Trophoblast cell (in vitro differentiated cells and primary cell): ENCODE measurements around the gene COPA.

Source experiments
- DNase-seq, 2 donors: peaks; one replicate each; pipeline ENCODE4 v3.0.0-alpha.2; 2016
- H2AFZ ChIP-seq: 2 replicates; pipeline ENCODE4 v1.6.1; 2013; ENCODE audit warnings: low read length, moderate library complexity, mild to moderate bottlenecking; ENCODE audit not compliant: insufficient read depth, poor library complexity
- H2AK5ac ChIP-seq: 2 replicates; pipeline ENCODE4 v1.6.1; 2013; ENCODE audit warnings: mild to moderate bottlenecking, low read length
- H2BK120ac ChIP-seq: 2 replicates; pipeline ENCODE4 v1.6.1; 2013; ENCODE audit warnings: low read length, mild to moderate bottlenecking, moderate library complexity; ENCODE audit not compliant: insufficient read depth, poor library complexity
- H2BK12ac ChIP-seq: 2 replicates; pipeline ENCODE4 v1.6.1; 2013; ENCODE audit warnings: mild to moderate bottlenecking, low read length, moderate library complexity
- H2BK5ac ChIP-seq: 2 replicates; pipeline ENCODE4 v1.6.1; 2013; ENCODE audit warnings: low read length, low read depth, moderate library complexity, mild to moderate bottlenecking; ENCODE audit not compliant: poor library complexity
- H3K14ac ChIP-seq: 2 replicates; pipeline ENCODE4 v1.6.1; 2013; ENCODE audit warnings: mild to moderate bottlenecking, low read length
- H3K18ac ChIP-seq: 2 replicates; pipeline ENCODE4 v1.6.1; 2013; ENCODE audit warnings: mild to moderate bottlenecking, low read length
- H3K23ac ChIP-seq: 2 replicates; pipeline ENCODE4 v1.6.1; 2013; ENCODE audit warnings: low read length
- H3K27ac ChIP-seq: 2 replicates; pipeline ENCODE4 v1.5.1; 2013; ENCODE audit warnings: low read depth, mild to moderate bottlenecking, inconsistent platforms, low read length, moderate library complexity
- H3K27me3 ChIP-seq: 2 replicates; pipeline ENCODE4 v1.6.1; 2013; ENCODE audit warnings: inconsistent platforms, mild to moderate bottlenecking, low read length, moderate library complexity; ENCODE audit not compliant: insufficient read depth
- H3K36me3 ChIP-seq, 2 experiments: 1 replicate in 1 of 2; 2 replicates in 1 of 2; pipeline ENCODE4 v1.6.1; 2013; ENCODE audit warnings: low read length in 2 of 2, mild to moderate bottlenecking in 2 of 2, moderate library complexity in 1 of 2; ENCODE audit not compliant: insufficient read depth in 2 of 2, control insufficient read depth in 1 of 2
- H3K4ac ChIP-seq: 2 replicates; pipeline ENCODE4 v1.6.1; 2013; ENCODE audit warnings: low read depth, mild to moderate bottlenecking, low read length, moderate library complexity
- H3K4me1 ChIP-seq, 2 experiments: 1 replicate in 1 of 2; 2 replicates in 1 of 2; pipeline ENCODE4 v1.6.1; 2013; ENCODE audit warnings: low read length in 2 of 2, mild to moderate bottlenecking in 2 of 2, moderate library complexity in 1 of 2; ENCODE audit not compliant: insufficient read depth in 2 of 2, control insufficient read depth in 1 of 2
- H3K4me2 ChIP-seq: 2 replicates; pipeline ENCODE4 v1.6.1; 2013; ENCODE audit warnings: inconsistent platforms, mild to moderate bottlenecking, low read length, moderate library complexity
- H3K4me3 ChIP-seq: 2 replicates; pipeline ENCODE4 v1.5.1; 2013; ENCODE audit warnings: mild to moderate bottlenecking, low read depth, low read length, inconsistent platforms
- H3K79me1 ChIP-seq: one replicate; pipeline ENCODE4 v1.6.1; 2013; ENCODE audit warnings: low read length
- H3K79me2 ChIP-seq: 2 replicates; pipeline ENCODE4 v1.6.1; 2013; ENCODE audit warnings: low read length, mild to moderate bottlenecking; ENCODE audit not compliant: control insufficient read depth, insufficient read depth, poor library complexity
- H3K9ac ChIP-seq: 2 replicates; pipeline ENCODE4 v1.6.1; 2013; ENCODE audit warnings: mild to moderate bottlenecking, low read length
- H3K9me3 ChIP-seq: 2 replicates; pipeline ENCODE4 v1.6.1; 2013; ENCODE audit warnings: low read depth, mild to moderate bottlenecking, control low read depth, inconsistent platforms, low read length; ENCODE audit not compliant: insufficient read depth
- H4K12ac ChIP-seq: 2 replicates; pipeline ENCODE4 v1.6.1; 2013; ENCODE audit warnings: low read depth, mild to moderate bottlenecking, low read length, moderate library complexity
- H4K8ac ChIP-seq: 2 replicates; pipeline ENCODE4 v1.6.1; 2013; ENCODE audit warnings: low read depth, mild to moderate bottlenecking, low read length, moderate library complexity
- H4K91ac ChIP-seq: one replicate; pipeline ENCODE4 v1.6.1; 2013; ENCODE audit warnings: low read depth, mild to moderate bottlenecking, low read length, moderate library complexity
- WGBS: extraction: QIAGEN DNeasy Blood & Tissue Kit; methylation state at CpG from one replicate; pipeline ENCODE4 v1.1.7; 2013; ENCODE audit warnings: missing lambda C conversion rate; ENCODE audit not compliant: insufficient read length, insufficient coverage; ENCODE audit errors: extremely low coverage; 5-methylcytosine and 5-hydroxymethylcytosine counted together

Gene COPA

DNA sequence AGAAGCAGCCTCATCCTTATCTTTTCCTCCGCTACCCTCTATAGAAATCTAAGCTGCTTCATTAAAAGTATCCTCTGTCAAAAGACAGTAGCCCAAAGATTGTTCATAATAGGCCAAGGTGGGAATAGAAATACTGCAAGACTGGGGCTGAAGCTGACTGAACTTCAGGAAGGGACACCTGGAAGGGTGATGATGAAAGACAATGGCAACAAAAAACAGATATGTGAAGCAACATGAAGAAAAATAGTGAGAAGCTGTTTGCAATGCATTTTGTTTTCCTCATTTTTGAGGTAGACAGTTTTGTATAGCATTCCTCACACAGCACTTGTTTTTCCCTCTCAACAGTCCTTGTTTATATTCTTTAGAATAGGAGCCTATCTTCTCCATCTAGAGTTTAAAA, 97.6 kb downstream of the COPA start:
- no peak overlapping the region for H3K4me2 ChIP-seq
- no peak overlapping the region for H4K91ac ChIP-seq
- no peaks in the 10 kb centered on the region for H3K79me2 ChIP-seq
- H2AK5ac ChIP-seq: no peak overlapping the region
- H3K4me1 ChIP-seq: no peaks in the 10 kb centered on the region
- no peak overlapping the region for H4K12ac ChIP-seq
- no peak overlapping the region for H3K9ac ChIP-seq
- no peaks in the 10 kb centered on the region for H3K27me3 ChIP-seq
- no peak overlapping the region for H3K23ac ChIP-seq
- peaks cover 2% of the 10 kb centered on the region in 2 experiments for H3K36me3 ChIP-seq
- H4K8ac ChIP-seq: no peak overlapping the region
- H3K14ac ChIP-seq: no peak overlapping the region
- H2BK12ac ChIP-seq: no peak overlapping the region
- no peak overlapping the region for H3K4me3 ChIP-seq
- H3K27ac ChIP-seq: no peak overlapping the region
- WGBS: no CpG with 5 or more reads among the region's 1 CpG
- no peak overlapping the region for H2AFZ ChIP-seq
- H3K18ac ChIP-seq: no peak overlapping the region
- no peak overlapping the region for H2BK5ac ChIP-seq
- no peak overlapping the region for H2BK120ac ChIP-seq
- H3K79me1 ChIP-seq: no peaks in the 10 kb centered on the region
- DNase-seq: no peak
- H3K9me3 ChIP-seq: no peaks in the 10 kb centered on the region
- no peak overlapping the region for H3K4ac ChIP-seq

DNA sequence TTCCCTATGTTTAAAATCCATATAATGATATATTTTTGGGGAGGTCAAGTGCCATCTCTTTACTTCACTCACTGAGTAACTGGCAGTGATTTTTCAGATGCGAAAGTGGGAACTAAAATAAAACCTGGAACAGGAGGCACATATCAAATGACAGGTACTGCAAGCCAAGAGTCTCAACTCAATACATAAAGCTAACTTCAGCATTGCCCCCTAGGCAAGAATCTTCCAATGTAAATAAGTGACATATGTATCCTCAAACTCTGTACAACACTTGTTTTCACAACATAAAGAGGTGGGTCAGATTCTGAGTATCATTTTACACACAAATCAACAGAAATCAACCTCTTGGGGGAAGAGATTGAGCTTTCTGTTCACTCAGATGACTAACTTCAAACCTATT, 98.8 kb downstream of the COPA start:
- Histone ChIP-seq H4K12ac (no peak overlapping the region), H3K14ac (no peak overlapping the region), H2AK5ac (no peak overlapping the region), H3K4ac (no peak overlapping the region), H3K9ac (no peak overlapping the region), H3K9me3 (no peaks in the 10 kb centered on the region), H3K79me2 (no peaks in the 10 kb centered on the region), H3K27ac (no peak overlapping the region), H2BK120ac (no peak overlapping the region), H4K8ac (no peak overlapping the region), H3K18ac (no peak overlapping the region), H3K79me1 (no peaks in the 10 kb centered on the region), H3K36me3 (peaks cover 7 to 13% of the 10 kb centered on the region in 2 experiments), H3K23ac (no peak overlapping the region), H3K27me3 (no peaks in the 10 kb centered on the region), H3K4me2 (no peak overlapping the region), H4K91ac (no peak overlapping the region), H2BK5ac (no peak overlapping the region), H3K4me1 (no peaks in the 10 kb centered on the region), H3K4me3 (no peak overlapping the region), H2BK12ac (no peak overlapping the region), H2AFZ (no peak overlapping the region)
- no peak for DNase-seq
- no CpG with 5 or more reads among the region's 1 CpG for WGBS

DNA sequence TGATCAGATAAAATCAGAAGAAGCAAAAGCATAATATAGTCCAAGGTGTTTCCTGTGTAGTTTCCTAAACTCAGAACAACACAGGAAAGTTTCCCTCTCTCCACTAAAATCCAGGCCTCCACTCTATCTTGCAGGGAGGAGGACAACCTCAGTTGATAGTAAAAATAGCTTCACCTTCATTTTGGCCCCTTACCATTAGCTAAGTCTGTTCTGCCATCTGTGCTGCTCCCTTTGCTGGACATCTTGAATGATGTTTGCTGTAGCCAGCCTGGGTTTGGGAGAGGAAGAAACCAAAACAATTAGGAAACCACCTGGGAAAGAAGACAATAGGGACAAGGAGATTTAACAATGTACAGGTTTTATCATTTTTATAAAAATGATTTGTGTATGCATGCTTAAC, 99.3 kb downstream of the COPA start:
- H2AFZ ChIP-seq: no peak overlapping the region
- H3K14ac ChIP-seq: no peak overlapping the region
- H3K9ac ChIP-seq: no peak overlapping the region
- no peaks in the 10 kb centered on the region for H3K79me2 ChIP-seq
- H4K8ac ChIP-seq: no peak overlapping the region
- peak overlapping the region; percentile 46 for H3K23ac ChIP-seq
- no peaks in the 10 kb centered on the region for H3K27me3 ChIP-seq
- no peaks in the 10 kb centered on the region for H3K4me1 ChIP-seq
- no peak overlapping the region for H3K4me2 ChIP-seq
- no peak overlapping the region for H2AK5ac ChIP-seq
- H3K18ac ChIP-seq: no peak overlapping the region
- no peak for DNase-seq
- no peaks in the 10 kb centered on the region for H3K9me3 ChIP-seq
- H4K91ac ChIP-seq: no peak overlapping the region
- H3K4me3 ChIP-seq: no peak overlapping the region
- no peak overlapping the region for H4K12ac ChIP-seq
- no peaks in the 10 kb centered on the region for H3K79me1 ChIP-seq
- no peak overlapping the region for H3K27ac ChIP-seq
- no peak overlapping the region for H2BK12ac ChIP-seq
- peaks cover 7 to 13% of the 10 kb centered on the region in 2 experiments for H3K36me3 ChIP-seq
- no peak overlapping the region for H3K4ac ChIP-seq
- no peak overlapping the region for H2BK120ac ChIP-seq
- H2BK5ac ChIP-seq: no peak overlapping the region

DNA sequence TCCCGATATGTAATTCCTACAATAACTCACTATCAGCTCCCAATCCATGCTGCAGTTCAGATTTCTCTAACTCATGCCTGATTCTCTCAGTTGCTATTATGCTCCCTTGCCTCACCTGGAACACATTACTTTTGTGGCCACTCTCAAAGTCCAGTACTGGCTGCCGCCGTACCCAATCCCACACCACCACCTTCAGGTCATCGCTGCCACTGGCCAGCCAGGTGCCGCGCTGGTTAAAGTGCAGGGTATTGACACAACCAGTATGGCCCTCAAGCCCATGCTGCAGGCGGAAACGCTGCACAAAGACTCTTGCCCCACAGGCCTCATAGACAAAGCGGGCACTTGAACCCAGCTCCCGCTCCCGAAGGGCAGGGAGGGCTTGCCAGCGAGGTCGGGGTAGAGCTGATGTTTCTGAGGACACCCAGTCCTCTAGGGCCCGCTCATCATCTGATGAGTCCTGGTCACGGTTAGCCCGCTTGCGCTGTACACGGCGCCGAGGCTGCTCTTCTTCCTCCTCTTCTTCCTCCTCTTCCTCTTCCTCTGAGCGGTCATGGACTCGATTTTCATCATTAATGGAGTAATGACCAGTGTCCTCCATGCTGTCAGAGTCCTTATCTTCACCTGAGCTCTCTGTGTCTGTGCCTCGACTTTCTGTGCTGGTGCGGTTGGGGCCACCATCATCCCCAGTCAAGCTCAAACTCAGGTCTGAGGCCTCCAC, 103.3 kb downstream of the COPA start:
- H2BK12ac ChIP-seq: no peak overlapping the region
- H2AK5ac ChIP-seq: no peak overlapping the region
- WGBS: no CpG with 5 or more reads among the region's 24 CpGs

More for the DNA sequence above, 103.3 kb downstream of the COPA start:
- Histone ChIP-seq H2BK5ac (no peak overlapping the region), H2BK120ac (no peak overlapping the region), H3K9me3 (no peaks in the 10 kb centered on the region), H3K36me3 (peaks cover 18 to 30% of the 10 kb centered on the region in 2 experiments), H3K27me3 (no peaks in the 10 kb centered on the region), H3K27ac (no peak overlapping the region), H3K79me1 (no peaks in the 10 kb centered on the region), H3K4me3 (no peak overlapping the region), H4K91ac (no peak overlapping the region), H3K79me2 (no peaks in the 10 kb centered on the region), H2AFZ (no peak overlapping the region), H3K23ac (no peak overlapping the region), H3K9ac (no peak overlapping the region), H3K18ac (no peak overlapping the region), H3K4me2 (no peak overlapping the region), H3K4ac (no peak overlapping the region), H3K14ac (no peak overlapping the region), H4K12ac (no peak overlapping the region), H3K4me1 (no peaks in the 10 kb centered on the region), H4K8ac (no peak overlapping the region)
- no peak for DNase-seq
